GM20431 (cell line): Measurements from ENCODE around the gene TDRD9.
"Not testable (repeated sequence)": the region's sequence is repeated elsewhere in the genome, so short reads cannot be mapped to it uniquely, and the experiment has no call there.

Source experiments
- in situ Hi-C: fragments of 300-500 bp; cut with MseI, MboI; formaldehyde crosslinking; loops from one replicate; pipeline ENCODE4 v1.15.0; 2020; ENCODE audit warnings: low sequenced_read_pairs; ENCODE audit not compliant: unreplicated experiment

Gene TDRD9

GRCh38 chr14:103910984-103911383 is 17.3 kb upstream of the TDRD9 start:
- in situ Hi-C loops = no loop called here

DNA sequence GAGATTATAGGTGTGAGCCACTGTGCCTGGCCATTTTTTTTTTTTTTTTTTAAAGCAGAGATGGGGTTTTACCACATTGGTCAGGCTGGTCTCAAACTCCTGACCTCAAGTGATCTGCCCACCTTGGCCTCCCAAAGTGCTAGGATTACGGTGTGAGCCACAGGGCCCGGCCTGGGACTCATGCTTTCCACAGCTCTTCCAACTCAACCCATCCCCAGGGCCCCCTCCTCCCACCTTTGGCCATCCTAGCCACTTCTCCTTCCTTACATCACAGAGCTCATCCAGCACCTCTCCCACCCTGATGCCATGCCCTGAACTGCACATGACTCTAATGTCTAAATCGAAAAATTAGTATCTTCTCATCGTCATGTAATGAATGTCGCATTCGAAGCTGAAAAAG is 12.6 kb upstream of the TDRD9 start:
- in situ Hi-C loops = no loop called here

GRCh38 chr14:103916636-103917262 is 11.5 kb upstream of the TDRD9 start:
- in situ Hi-C loops = no loop called here

- in situ Hi-C loops = no loop called here
These were observed 7.0 kb upstream of the TDRD9 start for GRCh38 chr14:103920981-103921854.

DNA sequence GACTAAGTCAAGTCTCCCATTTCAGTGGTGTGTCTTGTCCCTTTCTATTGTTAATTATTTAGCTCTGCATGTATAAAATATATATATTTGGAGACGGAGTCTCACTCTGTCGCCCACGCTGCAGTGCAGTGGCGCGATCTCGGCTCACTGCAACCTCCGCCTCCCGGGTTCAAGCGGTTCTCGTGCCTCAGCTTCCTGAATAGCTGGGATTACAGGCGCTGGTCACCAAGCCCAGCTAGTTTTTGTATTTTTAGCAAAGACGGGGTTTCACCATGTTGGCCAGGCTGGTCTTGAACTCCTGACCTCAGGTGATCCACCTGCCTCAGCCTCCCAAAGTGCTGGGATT is 6.4 kb upstream of the TDRD9 start:
- in situ Hi-C loops = not testable (repeated sequence)

DNA sequence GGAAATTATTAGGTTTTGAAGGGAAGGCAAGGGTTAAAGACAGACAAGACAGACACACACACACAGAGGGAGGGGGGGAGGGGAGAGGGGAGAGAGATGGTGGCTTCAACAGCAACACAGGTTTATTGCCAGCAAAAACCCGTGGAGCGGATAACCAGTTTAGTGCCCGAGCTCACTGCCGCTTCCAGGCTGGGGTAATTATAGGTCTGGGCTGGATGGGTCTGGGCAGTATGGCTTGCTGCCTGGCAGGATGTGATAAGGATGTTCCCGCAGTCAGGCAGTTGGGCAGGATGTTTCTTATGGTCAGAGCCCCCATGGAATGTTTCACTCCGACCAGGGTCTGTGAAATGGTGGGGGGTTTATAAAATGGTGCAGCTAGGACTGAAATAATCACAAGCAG is 4.4 kb upstream of the TDRD9 start:
- in situ Hi-C loops = no loop called here

GRCh38 chr14:103925316-103925715 is 2.9 kb upstream of the TDRD9 start:
- in situ Hi-C loops = no loop called here

DNA sequence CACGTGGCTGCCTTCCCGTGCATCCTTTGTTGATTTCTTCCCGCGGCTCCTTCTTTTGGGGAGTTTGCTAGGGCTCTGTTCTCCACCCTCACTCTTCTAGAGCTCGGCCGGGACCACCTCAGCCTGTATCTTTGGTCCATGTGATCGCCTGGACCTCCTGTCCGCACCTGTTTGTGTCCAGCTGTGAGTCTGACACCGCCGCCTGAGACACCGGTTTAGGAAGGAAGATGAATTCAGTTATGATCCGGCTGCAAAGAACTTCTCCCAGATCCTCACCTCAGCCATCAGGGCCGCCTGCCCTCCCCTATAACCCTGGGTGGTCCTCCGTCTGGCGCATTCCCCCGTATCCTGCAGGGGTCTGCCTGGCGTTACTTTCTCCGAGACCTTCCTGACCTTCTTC is 690 bp upstream of the TDRD9 start:
- in situ Hi-C loops = no loop called here

DNA sequence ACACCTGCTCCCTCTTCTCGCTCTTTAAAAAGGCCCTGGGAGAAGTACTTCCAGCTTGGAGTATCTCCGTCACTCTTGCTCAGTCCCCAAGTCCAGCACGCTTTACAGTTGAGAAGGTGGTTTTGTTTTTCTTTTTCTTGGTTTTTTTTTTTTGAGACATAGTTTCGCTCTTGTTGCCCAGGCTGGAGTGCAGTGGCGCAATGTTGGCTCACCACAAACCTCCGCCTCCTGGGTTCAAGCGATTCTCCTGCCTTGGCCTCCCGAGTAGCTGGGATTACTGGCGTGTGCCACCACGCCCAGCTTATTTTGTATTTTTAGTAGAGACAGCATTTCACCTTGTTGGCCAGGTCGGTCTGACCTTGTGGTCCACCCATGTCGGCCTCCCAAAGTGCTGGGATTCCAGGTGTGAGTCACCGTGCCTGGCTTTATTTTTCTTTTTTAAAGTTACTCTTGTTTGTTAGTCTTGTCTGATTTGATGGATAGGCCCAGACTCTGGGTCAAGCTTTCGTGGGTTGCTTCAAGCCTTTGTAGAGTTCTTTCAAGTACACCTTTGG is 1.9 kb downstream of the TDRD9 start:
- in situ Hi-C loops = no loop called here

DNA sequence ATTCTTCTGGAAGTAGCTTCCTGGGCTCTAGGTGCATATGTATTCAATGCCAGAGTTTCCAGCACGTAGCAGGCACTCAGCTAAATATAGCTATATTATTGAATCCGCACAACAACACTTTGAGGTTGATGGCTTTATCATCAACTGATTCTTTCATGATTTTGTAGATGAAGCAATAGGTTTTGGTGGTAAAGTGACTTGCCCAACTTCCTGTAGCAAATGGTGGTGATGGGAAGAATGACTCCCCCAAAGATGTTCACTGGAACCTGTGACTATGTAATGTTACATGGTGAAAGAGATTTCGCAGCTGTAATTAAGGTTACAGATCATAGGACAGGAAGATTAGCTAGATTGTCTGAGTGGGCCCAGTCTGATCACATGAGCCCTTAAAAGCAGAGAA is 3.2 kb downstream of the TDRD9 start:
- in situ Hi-C loops = no loop called here

GRCh38 chr14:103932791-103933490 is 4.7 kb downstream of the TDRD9 start:
- in situ Hi-C loops = no loop called here

- in situ Hi-C loops = no loop called here
These were observed 6.8 kb downstream of the TDRD9 start for GRCh38 chr14:103935102-103935501.

DNA sequence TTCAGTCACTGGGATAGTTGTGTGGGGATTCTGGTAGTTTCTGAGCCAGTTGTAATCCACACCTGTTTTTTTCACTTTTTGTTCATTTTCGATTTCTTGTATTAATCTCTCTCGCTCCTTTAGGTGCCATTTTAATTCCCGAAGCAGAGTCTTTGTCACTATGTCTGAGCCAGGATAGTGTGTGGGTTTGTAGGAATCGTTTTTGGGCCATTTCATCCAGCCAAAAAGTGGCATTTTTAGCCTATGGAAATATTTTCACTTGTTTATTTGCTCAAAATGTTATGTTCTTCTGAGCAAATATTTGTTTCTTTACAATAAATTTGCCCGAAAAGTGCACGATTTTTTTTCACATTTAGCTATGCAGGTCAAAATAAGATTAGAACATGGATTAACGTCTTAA is 13.2 kb downstream of the TDRD9 start:
- in situ Hi-C loops = no loop called here

- in situ Hi-C loops = no loop called here
These were observed 13.9 kb downstream of the TDRD9 start, which contains the start of gene RD3L for GRCh38 chr14:103941973-103942736. Gene RD3L, minus strand, starts transcription at chr14:103942529. Its CDS starts 834 bp downstream, at chr14:103941695.

GRCh38 chr14:103943673-103944072 is 15.4 kb downstream of the TDRD9 start:
- in situ Hi-C loops = no loop called here

GRCh38 chr14:103946975-103947374 is 18.7 kb downstream of the TDRD9 start:
- in situ Hi-C loops = no loop called here

- in situ Hi-C loops = no loop called here
These were observed 20.2 kb downstream of the TDRD9 start for GRCh38 chr14:103948442-103948841.

- in situ Hi-C loops = no loop called here
These were observed 21.0 kb downstream of the TDRD9 start for GRCh38 chr14:103949131-103949790.

- in situ Hi-C loops = no loop called here
These were observed 32.3 kb downstream of the TDRD9 start for GRCh38 chr14:103960457-103961055.
